ENCODE data around the gene LRRC43.

LRRC43 gene

GRCh38 chr12:122138181-122138580 is 44.7 kb upstream of the LRRC43 start:
- DNase-seq: no peak

GRCh38 chr12:122138616-122139015 is 44.3 kb upstream of the LRRC43 start:
- Histone ChIP-seq H3K4me1 (no peaks in the 10 kb centered on the region), H3K36me3 (peaks cover 70 to 96% (median 80%) of the 10 kb centered on the region in 3 donors), H3K27me3 (no peaks in the 10 kb centered on the region), H3K9me3 (no peaks in the 10 kb centered on the region), H3K27ac (no peak overlapping the region), H3K4me3 (no peak overlapping the region)
- DNase-seq: no peak
- no peak for TF ChIP-seq CTCF (IDR thresholded peaks at IDR 0.05)
- intact Hi-C loops (cut with DNase I; ENCODE audit: low total_unique reads): no loop called here

More at GRCh38 chr12:122138181-122138580, 44.7 kb upstream of the LRRC43 start:
- Histone ChIP-seq H3K9me3 (no peaks in the 10 kb centered on the region), H3K27me3 (no peaks in the 10 kb centered on the region), H3K4me1 (no peaks in the 10 kb centered on the region), H3K4me3 (no peak overlapping the region), H3K27ac (no peak overlapping the region), H3K36me3 (peaks cover 72 to 96% (median 81%) of the 10 kb centered on the region in 3 donors)
- TF ChIP-seq CTCF (IDR thresholded peaks at IDR 0.05): no peak
- intact Hi-C loops (cut with DNase I; ENCODE audit: low total_unique reads): no loop called here

GRCh38 chr12:122139266-122139665 is 43.7 kb upstream of the LRRC43 start:
- H3K4me1 ChIP-seq: no peaks in the 10 kb centered on the region
- intact Hi-C loops (cut with DNase I; ENCODE audit: low total_unique reads): no loop called here
- no peaks in the 10 kb centered on the region for H3K27me3 ChIP-seq
- H3K9me3 ChIP-seq: no peaks in the 10 kb centered on the region
- no peak for TF ChIP-seq CTCF (IDR thresholded peaks at IDR 0.05)
- H3K4me3 ChIP-seq: no peak overlapping the region
- H3K27ac ChIP-seq: no peak overlapping the region
- DNase-seq: no peak
- H3K36me3 ChIP-seq: peaks cover 63 to 96% (median 80%) of the 10 kb centered on the region in 3 donors

GRCh38 chr12:122139941-122140340 is 43.0 kb upstream of the LRRC43 start:
- intact Hi-C loops (cut with DNase I; ENCODE audit: low total_unique reads): no loop called here
- Histone ChIP-seq H3K4me1 (no peaks in the 10 kb centered on the region), H3K27me3 (no peaks in the 10 kb centered on the region), H3K27ac (no peak overlapping the region), H3K4me3 (no peak overlapping the region), H3K9me3 (no peaks in the 10 kb centered on the region), H3K36me3 (peaks cover 59 to 89% (median 76%) of the 10 kb centered on the region in 3 donors)
- no peak for DNase-seq
- no peak for TF ChIP-seq CTCF (IDR thresholded peaks at IDR 0.05)

- intact Hi-C loops (cut with DNase I; ENCODE audit: low total_unique reads): no loop called here
Measured at GRCh38 chr12:122140467-122141257, 42.3 kb upstream of the LRRC43 start.

More at GRCh38 chr12:122140467-122141257, 42.3 kb upstream of the LRRC43 start:
- no peaks in the 10 kb centered on the region for H3K27me3 ChIP-seq
- H3K4me1 ChIP-seq: no peaks in the 10 kb centered on the region
- H3K36me3 ChIP-seq: peaks cover 52 to 86% (median 69%) of the 10 kb centered on the region in 3 donors
- no peak for DNase-seq
- H3K9me3 ChIP-seq: no peaks in the 10 kb centered on the region
- no peak overlapping the region for H3K27ac ChIP-seq
- TF ChIP-seq CTCF (IDR thresholded peaks at IDR 0.05): no peak
- no peak overlapping the region for H3K4me3 ChIP-seq

Data from tibial artery (tissue), 4 donors.